HepG2 (cell line): Measurements from ENCODE around the gene FUCA2. TPM values are rescaled to one million over a fixed set of nuclear protein-coding genes. Genes with fewer than 3 reads are reported as not detected.

ENCODE experiments used
- ARNT ChIP-seq: fragments of 450-650 bp; IDR thresholded peaks from 2 replicates; pipeline ENCODE4 v1.6.1; 2017
- ATM ChIP-seq: fragments of 450-650 bp; IDR thresholded peaks from 2 replicates; pipeline ENCODE4 v1.7.1; 2017; ENCODE audit warnings: mild to moderate bottlenecking, borderline replicate concordance
- EZH2 ChIP-seq: conservative IDR thresholded peaks from 2 replicates; pipeline ENCODE4 v1.6.1; 2012; ENCODE audit warnings: mild to moderate bottlenecking, low read depth, low read length, moderate library complexity
- FOXA1 ChIP-seq, 2 experiments: fragments of 450-650 bp in 1 of 2; sonication (generic) in 1 of 2; formaldehyde crosslinking in 1 of 2; IDR thresholded peaks; 2 replicates each; pipeline versions ENCODE4 v1.4.0 to v1.6.1; 2016 to 2020; ENCODE audit warnings: missing genetic modification reagents in 1 of 2
- FOXA3 ChIP-seq: IDR thresholded peaks from 2 replicates; pipeline ENCODE4 v1.6.1; 2016; ENCODE audit warnings: missing genetic modification reagents, missing compliant biosample characterization
- MBD4 ChIP-seq: IDR thresholded peaks from 2 replicates; pipeline ENCODE4 v1.6.1; 2012; ENCODE audit warnings: low read length, inconsistent platforms, borderline replicate concordance
- NFATC3 ChIP-seq: sonication (generic); formaldehyde crosslinking; IDR thresholded peaks from 2 replicates; pipeline ENCODE4 v1.5.1; 2020; ENCODE audit warnings: mild to moderate bottlenecking, missing genetic modification reagents
- PCBP2 ChIP-seq: fragments of 200-400 bp; formaldehyde crosslinking; optimal IDR thresholded peaks from 2 replicates; pipeline ENCODE3; 2018; ENCODE audit warnings: low read length, low read depth; ENCODE audit not compliant: poor library complexity, severe bottlenecking
- RBAK ChIP-seq: sonication (generic); formaldehyde crosslinking; IDR thresholded peaks from 2 replicates; pipeline ENCODE4 v1.5.1; 2020; ENCODE audit warnings: mild to moderate bottlenecking, missing genetic modification reagents
- RXRB ChIP-seq: IDR thresholded peaks from 2 replicates; pipeline ENCODE4 v1.6.1; 2016; ENCODE audit warnings: borderline replicate concordance, missing genetic modification reagents, missing compliant biosample characterization
- SIX1 ChIP-seq: sonication (generic); formaldehyde crosslinking; IDR thresholded peaks from 2 replicates; pipeline ENCODE4 v1.4.0; 2020; ENCODE audit warnings: missing genetic modification reagents, borderline replicate concordance
- SP2 ChIP-seq: sonication (generic); formaldehyde crosslinking; IDR thresholded peaks from 2 replicates; pipeline ENCODE4 v1.5.1; 2020; ENCODE audit warnings: mild to moderate bottlenecking, missing genetic modification reagents
- SRF ChIP-seq: IDR thresholded peaks from 2 replicates; pipeline ENCODE4 v1.6.1; 2011; ENCODE audit warnings: mild to moderate bottlenecking, low read depth, low read length, moderate library complexity
- YEATS4 ChIP-seq: sonication (generic); formaldehyde crosslinking; IDR thresholded peaks from 2 replicates; pipeline ENCODE4 v1.4.0; 2020; ENCODE audit warnings: missing genetic modification reagents, borderline replicate concordance
- ZNF180 ChIP-seq: sonication (generic); formaldehyde crosslinking; IDR thresholded peaks from 2 replicates; pipeline ENCODE4 v1.4.0; 2020; ENCODE audit warnings: low read depth, missing genetic modification reagents, borderline replicate concordance
- ZNF235 ChIP-seq: sonication (generic); formaldehyde crosslinking; IDR thresholded peaks from 2 replicates; pipeline ENCODE4 v1.8.1; 2023; ENCODE audit warnings: mild to moderate bottlenecking, missing genetic modification reagents, borderline replicate concordance
- ZNF274 ChIP-seq: sonication (generic); formaldehyde crosslinking; IDR thresholded peaks from 2 replicates; pipeline ENCODE4 v1.5.1; 2020; ENCODE audit warnings: mild to moderate bottlenecking, missing genetic modification reagents
- ZNF343 ChIP-seq: sonication (generic); formaldehyde crosslinking; IDR thresholded peaks from 2 replicates; pipeline ENCODE4 v1.4.0; 2020; ENCODE audit warnings: mild to moderate bottlenecking, missing genetic modification reagents
- ZNF441 ChIP-seq: sonication (generic); formaldehyde crosslinking; IDR thresholded peaks from 2 replicates; pipeline ENCODE4 v1.7.0; 2021; ENCODE audit warnings: missing genetic modification reagents, borderline replicate concordance
- ZNF773 ChIP-seq: sonication (generic); formaldehyde crosslinking; IDR thresholded peaks from 2 replicates; pipeline ENCODE4 v1.4.0; 2020; ENCODE audit warnings: missing genetic modification reagents, borderline replicate concordance
- polyA plus RNA-seq, 8 experiments: library from polyadenylated mRNA; depleted of rRNA in 3 of 8; stranded (reverse) in 7 of 8; unstranded in 1 of 8; fragments of >200 nt; fragmentation: Illumina TruSeq in 4 of 8; extraction: Trizol in 4 of 8; gene quantifications; 2 replicates each; pipeline versions ENCODE4 v1.2.1 to v1.2.3, GENCODE V29; 2011 to 2016; ENCODE audit warnings: low read depth in 4 of 8, missing spikeins in 1 of 8, mixed read lengths in 1 of 8; ENCODE audit not compliant: insufficient read depth in 1 of 8
- total RNA-seq, 5 experiments: library from RNA; depleted of rRNA; stranded (reverse); fragments of >200 nt; fragmentation: Illumina TruSeq; extraction: Trizol; gene quantifications; 2 replicates each; pipeline ENCODE4 v1.2.3, GENCODE V29; 2016; ENCODE audit warnings: low read depth in 1 of 5
- TF ChIP-seq, protein P1 (sequence below): sonication (generic); formaldehyde crosslinking; IDR thresholded peaks from 2 replicates; pipeline ENCODE4 v1.4.0; 2020; ENCODE audit warnings: missing genetic modification reagents, mild to moderate bottlenecking, borderline replicate concordance
- TF ChIP-seq, protein P2 (sequence below): IDR thresholded peaks from 2 replicates; pipeline ENCODE4 v1.6.1; 2016; ENCODE audit warnings: low read depth, missing genetic modification reagents, missing compliant biosample characterization

Gene FUCA2
- total and polyA plus RNA-seq, 2 of the 13 experiments (the other 11 are each of a cell fraction or from before 2014, with no cell fraction given), result 87.4 to 144 TPM

- peak; percentile 84 for TF ChIP-seq SRF
- peak; percentile 14; the same call in 1 of the 2 replicates for TF ChIP-seq ZNF180 (CRISPR knock-in tag)
- TF ChIP-seq ZNF235 (CRISPR knock-in tag), result 0 out of 2 replicates have a peak, but pooled peaks have one; percentile 85
- no peak for TF ChIP-seq ATM
- TF ChIP-seq ZNF773 (CRISPR knock-in tag), result no peak
- peak; percentile 71; the same call in 1 of the 2 replicates for TF ChIP-seq ZNF441 (CRISPR knock-in tag)
- no peak for TF ChIP-seq FOXA1 (IDR thresholded peaks at IDR 0.05)
- peak; percentile 74 for TF ChIP-seq FOXA1 (CRISPR knock-in tag; IDR thresholded peaks at IDR 0.05)
- peak; percentile 85 for TF ChIP-seq FOXA3 (CRISPR knock-in tag)
- TF ChIP-seq NFATC3 (CRISPR knock-in tag), result no peak
- TF ChIP-seq, protein P1, sequence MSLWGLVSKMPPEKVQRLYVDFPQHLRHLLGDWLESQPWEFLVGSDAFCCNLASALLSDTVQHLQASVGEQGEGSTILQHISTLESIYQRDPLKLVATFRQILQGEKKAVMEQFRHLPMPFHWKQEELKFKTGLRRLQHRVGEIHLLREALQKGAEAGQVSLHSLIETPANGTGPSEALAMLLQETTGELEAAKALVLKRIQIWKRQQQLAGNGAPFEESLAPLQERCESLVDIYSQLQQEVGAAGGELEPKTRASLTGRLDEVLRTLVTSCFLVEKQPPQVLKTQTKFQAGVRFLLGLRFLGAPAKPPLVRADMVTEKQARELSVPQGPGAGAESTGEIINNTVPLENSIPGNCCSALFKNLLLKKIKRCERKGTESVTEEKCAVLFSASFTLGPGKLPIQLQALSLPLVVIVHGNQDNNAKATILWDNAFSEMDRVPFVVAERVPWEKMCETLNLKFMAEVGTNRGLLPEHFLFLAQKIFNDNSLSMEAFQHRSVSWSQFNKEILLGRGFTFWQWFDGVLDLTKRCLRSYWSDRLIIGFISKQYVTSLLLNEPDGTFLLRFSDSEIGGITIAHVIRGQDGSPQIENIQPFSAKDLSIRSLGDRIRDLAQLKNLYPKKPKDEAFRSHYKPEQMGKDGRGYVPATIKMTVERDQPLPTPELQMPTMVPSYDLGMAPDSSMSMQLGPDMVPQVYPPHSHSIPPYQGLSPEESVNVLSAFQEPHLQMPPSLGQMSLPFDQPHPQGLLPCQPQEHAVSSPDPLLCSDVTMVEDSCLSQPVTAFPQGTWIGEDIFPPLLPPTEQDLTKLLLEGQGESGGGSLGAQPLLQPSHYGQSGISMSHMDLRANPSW (CRISPR knock-in tag), result no peak
- TF ChIP-seq PCBP2, result no peak
- peak; percentile 75 for TF ChIP-seq SP2
- TF ChIP-seq MBD4, result no peak
- peak; percentile 80; the same call in 1 of the 2 replicates for TF ChIP-seq SIX1 (CRISPR knock-in tag)
- no peak for TF ChIP-seq ARNT
- peak; percentile 100 for TF ChIP-seq YEATS4
- TF ChIP-seq RBAK (CRISPR knock-in tag), result peak; percentile 61; the same call in 1 of the 2 replicates
- peak; percentile 98 for TF ChIP-seq ZNF274 (CRISPR knock-in tag)
- 0 out of 2 replicates have a peak, but pooled peaks have one; percentile 61 for TF ChIP-seq ZNF343 (CRISPR knock-in tag)
- TF ChIP-seq, protein P2, sequence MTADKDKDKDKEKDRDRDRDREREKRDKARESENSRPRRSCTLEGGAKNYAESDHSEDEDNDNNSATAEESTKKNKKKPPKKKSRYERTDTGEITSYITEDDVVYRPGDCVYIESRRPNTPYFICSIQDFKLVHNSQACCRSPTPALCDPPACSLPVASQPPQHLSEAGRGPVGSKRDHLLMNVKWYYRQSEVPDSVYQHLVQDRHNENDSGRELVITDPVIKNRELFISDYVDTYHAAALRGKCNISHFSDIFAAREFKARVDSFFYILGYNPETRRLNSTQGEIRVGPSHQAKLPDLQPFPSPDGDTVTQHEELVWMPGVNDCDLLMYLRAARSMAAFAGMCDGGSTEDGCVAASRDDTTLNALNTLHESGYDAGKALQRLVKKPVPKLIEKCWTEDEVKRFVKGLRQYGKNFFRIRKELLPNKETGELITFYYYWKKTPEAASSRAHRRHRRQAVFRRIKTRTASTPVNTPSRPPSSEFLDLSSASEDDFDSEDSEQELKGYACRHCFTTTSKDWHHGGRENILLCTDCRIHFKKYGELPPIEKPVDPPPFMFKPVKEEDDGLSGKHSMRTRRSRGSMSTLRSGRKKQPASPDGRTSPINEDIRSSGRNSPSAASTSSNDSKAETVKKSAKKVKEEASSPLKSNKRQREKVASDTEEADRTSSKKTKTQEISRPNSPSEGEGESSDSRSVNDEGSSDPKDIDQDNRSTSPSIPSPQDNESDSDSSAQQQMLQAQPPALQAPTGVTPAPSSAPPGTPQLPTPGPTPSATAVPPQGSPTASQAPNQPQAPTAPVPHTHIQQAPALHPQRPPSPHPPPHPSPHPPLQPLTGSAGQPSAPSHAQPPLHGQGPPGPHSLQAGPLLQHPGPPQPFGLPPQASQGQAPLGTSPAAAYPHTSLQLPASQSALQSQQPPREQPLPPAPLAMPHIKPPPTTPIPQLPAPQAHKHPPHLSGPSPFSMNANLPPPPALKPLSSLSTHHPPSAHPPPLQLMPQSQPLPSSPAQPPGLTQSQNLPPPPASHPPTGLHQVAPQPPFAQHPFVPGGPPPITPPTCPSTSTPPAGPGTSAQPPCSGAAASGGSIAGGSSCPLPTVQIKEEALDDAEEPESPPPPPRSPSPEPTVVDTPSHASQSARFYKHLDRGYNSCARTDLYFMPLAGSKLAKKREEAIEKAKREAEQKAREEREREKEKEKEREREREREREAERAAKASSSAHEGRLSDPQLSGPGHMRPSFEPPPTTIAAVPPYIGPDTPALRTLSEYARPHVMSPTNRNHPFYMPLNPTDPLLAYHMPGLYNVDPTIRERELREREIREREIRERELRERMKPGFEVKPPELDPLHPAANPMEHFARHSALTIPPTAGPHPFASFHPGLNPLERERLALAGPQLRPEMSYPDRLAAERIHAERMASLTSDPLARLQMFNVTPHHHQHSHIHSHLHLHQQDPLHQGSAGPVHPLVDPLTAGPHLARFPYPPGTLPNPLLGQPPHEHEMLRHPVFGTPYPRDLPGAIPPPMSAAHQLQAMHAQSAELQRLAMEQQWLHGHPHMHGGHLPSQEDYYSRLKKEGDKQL (CRISPR knock-in tag), result peak; percentile 82; the same call in 1 of the 2 replicates
- TF ChIP-seq RXRB (CRISPR knock-in tag), result peak; percentile 89
- no peak for TF ChIP-seq EZH2
Observed at GRCh38 chr6:143450453-143451371, 60.8 kb downstream of the FUCA2 start, which contains the start of the genes ADAT2 and PEX3 (continued).
